PFSK-1 (cell line): Measurements from ENCODE around the gene DGKB.

ENCODE experiments used
- FOXP2 ChIP-seq: optimal IDR thresholded peaks from 2 replicates; pipeline ENCODE3; 2011; ENCODE audit warnings: borderline replicate concordance, control low read depth, inconsistent platforms; ENCODE audit not compliant: insufficient read depth; ENCODE audit errors: extremely low read length, extremely low read depth
- POLR2AphosphoS5 ChIP-seq: IDR thresholded peaks from 2 replicates; pipeline ENCODE4 v1.6.1; 2012; ENCODE audit warnings: low read depth, mild to moderate bottlenecking, control low read depth, low read length, moderate library complexity
- SIN3A ChIP-seq: IDR thresholded peaks from 2 replicates; pipeline ENCODE4 v1.6.1; 2012; ENCODE audit warnings: mild to moderate bottlenecking, low read length, moderate library complexity, borderline replicate concordance; ENCODE audit not compliant: insufficient read depth
- TF ChIP-seq, protein P1 (sequence below), 2 experiments: IDR thresholded peaks; 2 replicates each; pipeline versions ENCODE4 v1.6.1 to v1.8.0; 2011 to 2012; ENCODE audit warnings: low read depth in 2 of 2, low read length in 2 of 2, control low read depth in 1 of 2, inconsistent platforms in 1 of 2, mild to moderate bottlenecking in 1 of 2, moderate library complexity in 1 of 2; ENCODE audit not compliant: insufficient read depth in 1 of 2

GRCh38 chr7:14375998-14376397 is 526.6 kb downstream of the DGKB start:
- TF ChIP-seq SIN3A, result no peak
- TF ChIP-seq POLR2AphosphoS5, result no peak
- TF ChIP-seq, protein P1, sequence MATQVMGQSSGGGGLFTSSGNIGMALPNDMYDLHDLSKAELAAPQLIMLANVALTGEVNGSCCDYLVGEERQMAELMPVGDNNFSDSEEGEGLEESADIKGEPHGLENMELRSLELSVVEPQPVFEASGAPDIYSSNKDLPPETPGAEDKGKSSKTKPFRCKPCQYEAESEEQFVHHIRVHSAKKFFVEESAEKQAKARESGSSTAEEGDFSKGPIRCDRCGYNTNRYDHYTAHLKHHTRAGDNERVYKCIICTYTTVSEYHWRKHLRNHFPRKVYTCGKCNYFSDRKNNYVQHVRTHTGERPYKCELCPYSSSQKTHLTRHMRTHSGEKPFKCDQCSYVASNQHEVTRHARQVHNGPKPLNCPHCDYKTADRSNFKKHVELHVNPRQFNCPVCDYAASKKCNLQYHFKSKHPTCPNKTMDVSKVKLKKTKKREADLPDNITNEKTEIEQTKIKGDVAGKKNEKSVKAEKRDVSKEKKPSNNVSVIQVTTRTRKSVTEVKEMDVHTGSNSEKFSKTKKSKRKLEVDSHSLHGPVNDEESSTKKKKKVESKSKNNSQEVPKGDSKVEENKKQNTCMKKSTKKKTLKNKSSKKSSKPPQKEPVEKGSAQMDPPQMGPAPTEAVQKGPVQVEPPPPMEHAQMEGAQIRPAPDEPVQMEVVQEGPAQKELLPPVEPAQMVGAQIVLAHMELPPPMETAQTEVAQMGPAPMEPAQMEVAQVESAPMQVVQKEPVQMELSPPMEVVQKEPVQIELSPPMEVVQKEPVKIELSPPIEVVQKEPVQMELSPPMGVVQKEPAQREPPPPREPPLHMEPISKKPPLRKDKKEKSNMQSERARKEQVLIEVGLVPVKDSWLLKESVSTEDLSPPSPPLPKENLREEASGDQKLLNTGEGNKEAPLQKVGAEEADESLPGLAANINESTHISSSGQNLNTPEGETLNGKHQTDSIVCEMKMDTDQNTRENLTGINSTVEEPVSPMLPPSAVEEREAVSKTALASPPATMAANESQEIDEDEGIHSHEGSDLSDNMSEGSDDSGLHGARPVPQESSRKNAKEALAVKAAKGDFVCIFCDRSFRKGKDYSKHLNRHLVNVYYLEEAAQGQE (IDR thresholded peaks at IDR 0.05; ENCODE audit: insufficient read depth in 1 of 2, low read depth in 2 of 2, low read length in 2 of 2), result no peak
- TF ChIP-seq FOXP2, result no peak
